CD4-positive, alpha-beta T cell treated with Interleukin-6 at 100 ng/mL for 8 hours (primary cell): ENCODE results near the gene PABPC1L2A.
"Not testable (repeated sequence)": the region's sequence is repeated elsewhere in the genome, so short reads cannot be mapped to it uniquely, and the experiment has no call there.

ENCODE experiments used
- DNase-seq: peaks from one replicate; pipeline ENCODE4 v3.0.0-alpha.2; 2020; ENCODE audit warnings: mixed read lengths, low spot score

PABPC1L2A gene

DNA sequence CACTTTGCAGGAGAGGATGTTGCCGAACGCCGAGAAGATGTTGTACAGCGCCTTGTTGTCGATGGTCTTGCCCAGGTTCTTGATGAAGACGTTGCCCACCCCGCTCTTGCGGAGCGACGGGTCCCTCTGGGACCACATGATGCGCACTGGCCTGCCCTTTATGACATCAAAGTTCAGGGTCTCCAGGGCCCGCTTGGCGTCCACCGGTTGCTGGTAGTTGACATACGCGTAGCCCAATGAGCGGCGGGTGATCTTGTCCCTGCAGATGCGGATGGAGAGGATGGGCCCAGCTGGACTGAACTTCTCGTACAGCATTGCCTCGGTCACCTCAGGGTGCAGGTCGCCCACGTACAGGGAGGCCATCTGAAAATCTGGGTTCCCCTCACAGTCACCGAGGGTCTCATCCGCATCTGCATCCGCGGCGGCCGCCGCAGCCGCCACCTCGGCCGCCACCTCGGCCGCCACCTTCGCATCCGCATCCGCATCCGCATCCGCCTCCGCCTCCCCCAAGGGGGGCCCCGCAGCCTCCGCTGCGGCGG is at the start of gene PABPC1L2A:
Gene PABPC1L2A, minus strand, starts transcription at position 489 of the 539 bp plus-strand sequence. Its CDS starts 126 bp downstream, at position 363.
- DNase-seq = not testable (repeated sequence)

DNA sequence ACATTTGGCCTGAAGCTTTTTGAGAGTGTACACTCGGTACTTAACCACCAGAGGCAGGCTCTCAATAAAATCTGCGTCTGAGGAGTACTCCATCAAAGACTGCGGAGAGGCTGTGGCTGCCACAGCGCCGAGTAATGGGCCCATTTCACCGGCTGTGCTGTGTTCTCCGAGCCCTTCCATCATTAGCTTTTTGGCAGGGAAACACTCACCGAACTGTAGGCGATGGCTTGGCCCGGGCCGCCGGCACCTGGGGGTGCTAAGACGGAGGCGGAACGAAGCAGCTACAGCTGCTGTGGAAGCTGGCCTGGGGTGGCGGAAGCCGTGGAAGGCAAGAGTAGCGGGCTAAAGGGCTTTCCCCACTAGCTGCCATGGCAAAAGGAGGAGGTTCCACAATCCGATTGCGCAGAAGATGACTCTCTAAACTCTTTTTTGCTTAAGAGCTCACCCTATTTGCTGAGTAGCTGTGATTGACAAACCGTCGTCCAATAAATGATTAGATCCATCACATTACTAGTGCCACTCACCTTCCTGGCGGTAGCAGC is 48.5 kb upstream of the PABPC1L2A start:
- DNase-seq = no peak

GRCh38 chrX:73126240-73126639 is 46.9 kb upstream of the PABPC1L2A start:
- DNase-seq = no peak

- DNase-seq = not testable (repeated sequence)
Observed at GRCh38 chrX:73099505-73099904, 20.2 kb upstream of the PABPC1L2A start.

- not testable (repeated sequence) for DNase-seq
Observed at GRCh38 chrX:73086766-73087165, 7.5 kb upstream of the PABPC1L2A start.

DNA sequence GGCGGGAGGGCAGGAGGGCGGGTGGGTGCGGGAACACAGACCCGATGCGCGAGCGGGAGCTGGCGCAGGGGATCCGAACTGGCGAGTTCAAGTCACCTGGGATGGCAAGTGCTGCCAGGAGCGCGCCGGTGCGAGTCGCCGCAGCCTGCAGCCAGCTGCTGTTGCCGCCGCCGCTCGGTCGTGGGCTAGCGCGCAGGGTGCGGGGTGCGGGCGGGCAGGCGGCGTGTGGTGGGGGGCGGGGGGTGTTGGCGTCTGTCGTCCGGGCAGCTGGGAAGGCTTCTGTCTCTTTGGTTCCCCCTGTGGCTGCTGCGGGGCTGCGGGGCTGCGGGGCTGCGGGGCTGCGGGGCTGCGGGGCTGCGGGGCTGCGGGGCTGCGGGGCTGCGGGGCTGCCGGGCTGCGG is 572 bp upstream of the PABPC1L2A start:
- DNase-seq = not testable (repeated sequence)

DNA sequence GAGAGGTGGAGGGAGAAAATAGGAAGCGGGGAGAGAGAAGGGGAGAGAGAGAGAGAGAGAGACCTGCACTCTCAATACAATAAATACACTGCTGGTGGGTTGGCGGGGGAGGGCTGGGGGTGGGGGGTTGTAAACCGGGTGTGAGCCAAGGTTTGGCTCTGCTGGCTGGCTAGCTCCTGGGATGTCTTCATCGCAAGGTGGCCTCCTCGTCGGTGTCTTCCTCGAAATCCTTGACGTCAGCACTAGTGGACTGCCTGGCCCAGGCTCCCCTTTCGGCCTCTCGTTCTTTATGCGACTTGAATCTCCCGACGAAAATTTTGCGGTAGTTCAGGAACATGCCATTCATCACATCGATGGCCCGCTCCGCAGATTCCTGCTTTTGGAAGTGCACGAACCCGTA is 715 bp downstream of the PABPC1L2A start:
- DNase-seq = not testable (repeated sequence)

DNA sequence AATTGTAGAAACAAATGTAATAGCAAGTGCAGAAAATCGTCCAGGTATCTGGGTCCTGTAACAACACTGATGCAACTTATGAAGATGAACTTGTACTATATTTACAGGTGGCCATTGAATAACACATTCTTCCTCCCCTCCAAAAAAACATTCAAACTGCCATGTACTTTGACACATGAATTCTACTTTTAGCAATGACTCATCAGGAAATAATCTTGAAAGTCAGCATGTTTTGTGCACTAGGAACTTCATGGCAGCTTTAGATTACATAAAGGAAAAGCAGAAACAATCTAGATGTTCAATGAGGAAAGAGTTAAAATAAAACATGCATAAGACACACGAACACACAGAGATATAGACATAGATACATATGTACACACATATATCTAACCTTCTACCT is 2.5 kb downstream of the PABPC1L2A start:
- no peak for DNase-seq

GRCh38 chrX:73069365-73070035 is 9.8 kb downstream of the PABPC1L2A start:
- DNase-seq = no peak

GRCh38 chrX:73068467-73069364 is 10.6 kb downstream of the PABPC1L2A start:
- DNase-seq = no peak

GRCh38 chrX:73067761-73068466 is 11.4 kb downstream of the PABPC1L2A start:
- not testable (repeated sequence) for DNase-seq

GRCh38 chrX:73028876-73029275 is 50.4 kb downstream of the PABPC1L2A start:
- no peak for DNase-seq
